ENCODE data around the gene C9orf50. TPM values are rescaled to one million over a fixed set of nuclear protein-coding genes. Genes with fewer than 3 reads are reported as not detected.
"Not testable (repeated sequence)": the region's sequence is repeated elsewhere in the genome, so short reads cannot be mapped to it uniquely, and the experiment has no call there.

The C9orf50 gene
- total RNA-seq, 2 donors from 2014 or later = not detected

GRCh38 chr9:129596541-129597331 lies 24.2 kb downstream of the C9orf50 start:
- intact Hi-C loops (cut with DNase I) = no loop called here
- no peaks in the 10 kb centered on the region for H3K36me3 ChIP-seq
- no peaks in the 10 kb centered on the region for H3K27me3 ChIP-seq
- peak overlapping the region; percentile 41 to 76 for H3K9ac ChIP-seq (ENCODE audit: low read depth in 2 of 2, low read length in 2 of 2)
- no peaks in the 10 kb centered on the region for H3K9me3 ChIP-seq
- TF ChIP-seq CTCF (IDR thresholded peaks at IDR 0.05) = no peak
- H3K4me3 ChIP-seq = peak overlapping the region; percentile 34
- H3K4me1 ChIP-seq = peaks cover 5% of the 10 kb centered on the region
- peak overlapping the region; percentile 79 for H3K27ac ChIP-seq
- peak; percentile 80 for DNase-seq

- H3K9ac ChIP-seq (ENCODE audit: low read depth in 2 of 2, low read length in 2 of 2) = no peak overlapping the region
- no peak for DNase-seq
- no peak overlapping the region for H3K4me3 ChIP-seq
- intact Hi-C loops (cut with DNase I) = no loop called here
- no peaks in the 10 kb centered on the region for H3K9me3 ChIP-seq
- H3K36me3 ChIP-seq = no peaks in the 10 kb centered on the region
- H3K27me3 ChIP-seq = no peaks in the 10 kb centered on the region
- peak overlapping the region; percentile 79 for H3K27ac ChIP-seq
- TF ChIP-seq CTCF (IDR thresholded peaks at IDR 0.05) = no peak
- H3K4me1 ChIP-seq = peaks cover 5% of the 10 kb centered on the region
Observed at GRCh38 chr9:129595903-129596540, 24.9 kb downstream of the C9orf50 start.

- H3K4me3 ChIP-seq = no peak overlapping the region
- H3K4me1 ChIP-seq = peaks cover 5% of the 10 kb centered on the region
- no peak for DNase-seq
- no peaks in the 10 kb centered on the region for H3K9me3 ChIP-seq
- no peaks in the 10 kb centered on the region for H3K36me3 ChIP-seq
- TF ChIP-seq CTCF (IDR thresholded peaks at IDR 0.05) = no peak
- no peaks in the 10 kb centered on the region for H3K27me3 ChIP-seq
- intact Hi-C loops (cut with DNase I) = no loop called here
- no peak overlapping the region for H3K9ac ChIP-seq (ENCODE audit: low read depth in 2 of 2, low read length in 2 of 2)
- peak overlapping the region; percentile 79 for H3K27ac ChIP-seq
Observed at GRCh38 chr9:129595311-129595741, 25.6 kb downstream of the C9orf50 start.

GRCh38 chr9:129594632-129595031 lies 26.3 kb downstream of the C9orf50 start:
- Histone ChIP-seq H3K36me3 (no peaks in the 10 kb centered on the region), H3K27ac (no peak overlapping the region), H3K4me3 (no peak overlapping the region), H3K27me3 (no peaks in the 10 kb centered on the region), H3K4me1 (peaks cover 5% of the 10 kb centered on the region), H3K9ac (ENCODE audit: low read depth in 2 of 2, low read length in 2 of 2) (no peak overlapping the region), H3K9me3 (no peaks in the 10 kb centered on the region)
- no peak for DNase-seq
- no peak for TF ChIP-seq CTCF (IDR thresholded peaks at IDR 0.05)
- intact Hi-C loops (cut with DNase I) = no loop called here

GRCh38 chr9:129592790-129593189 lies 28.1 kb downstream of the C9orf50 start:
- DNase-seq; H3K9ac ChIP-seq (ENCODE audit: low read depth in 2 of 2, low read length in 2 of 2); intact Hi-C loops (cut with DNase I): not testable (repeated sequence)

GRCh38 chr9:129591916-129592315 lies 29.0 kb downstream of the C9orf50 start:
- H3K27me3 ChIP-seq = no peaks in the 10 kb centered on the region
- no peak for DNase-seq
- H3K9me3 ChIP-seq = no peaks in the 10 kb centered on the region
- peaks cover 3% of the 10 kb centered on the region for H3K4me1 ChIP-seq
- no peak overlapping the region for H3K4me3 ChIP-seq
- no peaks in the 10 kb centered on the region for H3K36me3 ChIP-seq
- TF ChIP-seq CTCF (IDR thresholded peaks at IDR 0.05) = no peak
- intact Hi-C loops (cut with DNase I) = no loop called here
- no peak overlapping the region for H3K9ac ChIP-seq (ENCODE audit: low read depth in 2 of 2, low read length in 2 of 2)
- H3K27ac ChIP-seq = no peak overlapping the region

More at GRCh38 chr9:129592790-129593189, 28.1 kb downstream of the C9orf50 start:
- not testable (repeated sequence) for H3K4me3 ChIP-seq, H3K27me3 ChIP-seq, H3K4me1 ChIP-seq, H3K9me3 ChIP-seq, H3K27ac ChIP-seq, H3K36me3 ChIP-seq

Data from colonic mucosa (tissue), 4 donors.